ENCODE data around the gene SYCP2.

The SYCP2 gene

DNA sequence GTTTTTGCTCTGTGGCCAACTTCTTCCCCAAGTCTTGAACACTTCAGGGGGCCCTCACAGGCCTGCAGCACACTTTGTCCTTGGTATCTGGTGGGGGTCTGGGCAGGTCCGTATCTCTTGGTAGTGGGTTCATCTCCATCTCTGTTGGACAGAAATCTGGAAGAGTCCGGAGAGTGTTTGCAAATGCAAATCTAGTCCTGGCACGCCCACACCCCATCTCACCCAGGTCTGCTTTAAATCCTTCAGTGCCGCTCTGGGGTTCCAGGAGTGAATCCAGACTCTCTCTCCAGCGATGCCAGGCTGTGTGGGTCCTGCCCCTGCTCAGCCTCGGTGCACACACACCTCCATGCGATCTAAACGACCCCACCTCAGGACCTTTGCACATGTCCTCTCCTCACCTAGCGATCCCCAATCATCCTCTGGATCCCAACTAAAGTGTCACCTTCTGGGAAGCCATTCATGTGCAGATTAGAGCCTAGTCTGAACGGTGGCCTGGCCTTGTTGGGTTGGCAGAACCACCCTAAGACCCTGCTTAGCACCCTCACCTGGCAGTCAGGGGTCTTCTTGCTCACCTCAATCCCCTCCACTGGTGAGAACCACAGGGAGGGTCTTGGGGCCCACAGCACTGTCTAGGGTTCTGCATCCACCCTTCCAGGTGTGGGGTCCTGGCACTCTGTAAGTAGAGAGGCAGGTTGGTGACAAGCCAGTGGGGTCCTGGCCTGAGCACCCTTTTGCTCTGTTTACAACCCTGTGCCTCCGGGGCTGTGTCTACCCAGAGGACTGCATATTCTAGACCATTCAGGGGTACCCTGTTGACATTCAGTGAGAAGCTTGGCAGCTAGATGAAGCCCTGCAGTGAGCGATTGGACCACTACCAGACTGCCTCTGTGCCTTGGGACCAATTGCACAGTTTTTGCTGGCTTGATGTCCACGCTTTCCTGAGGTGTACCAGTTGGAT lies 100.8 kb downstream of the SYCP2 start:
- TF ChIP-seq, protein P1, sequence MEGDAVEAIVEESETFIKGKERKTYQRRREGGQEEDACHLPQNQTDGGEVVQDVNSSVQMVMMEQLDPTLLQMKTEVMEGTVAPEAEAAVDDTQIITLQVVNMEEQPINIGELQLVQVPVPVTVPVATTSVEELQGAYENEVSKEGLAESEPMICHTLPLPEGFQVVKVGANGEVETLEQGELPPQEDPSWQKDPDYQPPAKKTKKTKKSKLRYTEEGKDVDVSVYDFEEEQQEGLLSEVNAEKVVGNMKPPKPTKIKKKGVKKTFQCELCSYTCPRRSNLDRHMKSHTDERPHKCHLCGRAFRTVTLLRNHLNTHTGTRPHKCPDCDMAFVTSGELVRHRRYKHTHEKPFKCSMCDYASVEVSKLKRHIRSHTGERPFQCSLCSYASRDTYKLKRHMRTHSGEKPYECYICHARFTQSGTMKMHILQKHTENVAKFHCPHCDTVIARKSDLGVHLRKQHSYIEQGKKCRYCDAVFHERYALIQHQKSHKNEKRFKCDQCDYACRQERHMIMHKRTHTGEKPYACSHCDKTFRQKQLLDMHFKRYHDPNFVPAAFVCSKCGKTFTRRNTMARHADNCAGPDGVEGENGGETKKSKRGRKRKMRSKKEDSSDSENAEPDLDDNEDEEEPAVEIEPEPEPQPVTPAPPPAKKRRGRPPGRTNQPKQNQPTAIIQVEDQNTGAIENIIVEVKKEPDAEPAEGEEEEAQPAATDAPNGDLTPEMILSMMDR (conservative IDR thresholded peaks at IDR 0.05): no peak
- TF ChIP-seq ZFX (IDR thresholded peaks at IDR 0.05): no peak
- H3K27ac ChIP-seq: no peak overlapping the region

DNA sequence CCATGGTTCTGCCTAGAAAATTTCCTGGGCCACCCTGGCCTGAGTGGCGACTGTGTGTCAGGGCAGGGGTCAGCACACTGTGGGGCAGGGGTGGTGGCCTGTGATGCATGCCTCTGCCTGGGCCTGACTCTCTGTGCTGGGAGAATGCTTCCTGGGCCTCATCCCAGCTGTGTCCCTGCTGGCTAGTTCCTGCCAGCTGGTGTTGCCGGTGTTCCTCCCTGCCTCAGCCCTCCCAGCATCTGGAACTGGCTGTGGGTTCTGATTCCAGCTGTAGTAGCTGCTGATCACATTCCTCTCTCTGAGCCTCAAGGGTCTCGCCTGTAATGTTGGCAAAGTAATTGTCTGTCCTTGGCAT lies 101.5 kb downstream of the SYCP2 start:
- TF ChIP-seq, protein P1 (conservative IDR thresholded peaks at IDR 0.05): no peak
- no peak for TF ChIP-seq ZFX (IDR thresholded peaks at IDR 0.05)
- H3K27ac ChIP-seq: no peak overlapping the region

DNA sequence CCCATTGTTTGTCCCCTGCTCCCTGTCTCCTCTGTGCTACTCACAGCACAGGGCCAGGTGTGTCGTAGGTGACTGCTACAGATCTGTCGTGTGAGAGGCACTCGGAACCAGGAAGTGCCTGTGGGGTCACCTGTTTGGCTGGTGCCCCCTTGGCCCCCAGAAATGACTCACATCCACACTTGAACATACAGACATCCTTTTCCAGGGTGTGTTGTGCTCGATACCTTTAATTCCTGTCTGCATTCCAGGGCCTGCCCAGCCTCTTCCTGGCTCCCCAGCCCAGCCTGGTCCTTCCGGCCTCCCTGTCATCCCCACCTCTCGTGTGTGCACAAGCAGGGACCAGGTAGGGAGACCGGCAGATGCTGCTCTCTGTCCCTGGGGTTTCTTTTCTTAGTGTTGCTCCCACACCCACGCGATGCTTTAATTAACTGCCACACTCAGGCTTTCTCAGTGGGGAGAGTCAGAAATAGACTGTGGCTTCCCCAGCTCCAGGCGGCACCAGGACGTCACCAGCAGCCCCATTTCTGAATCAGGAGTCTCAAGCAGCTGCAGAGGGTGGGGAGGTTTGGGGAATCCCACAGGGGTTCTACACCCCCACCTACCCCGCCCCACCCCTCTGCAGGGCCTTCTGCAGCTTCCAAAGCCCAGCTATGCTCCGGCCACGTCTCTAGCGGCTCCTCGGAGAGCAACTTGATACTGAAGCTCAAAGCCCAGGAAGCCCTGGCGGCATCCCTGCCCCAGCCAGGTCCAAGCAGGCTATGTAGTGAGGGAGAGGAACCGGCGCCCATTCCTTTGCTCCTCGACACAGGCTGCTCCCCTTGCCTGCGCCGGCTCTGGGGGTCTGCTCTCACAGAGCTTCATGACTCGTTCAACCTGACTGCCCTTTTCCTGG lies 102.2 kb downstream of the SYCP2 start:
- TF ChIP-seq, protein P1 (conservative IDR thresholded peaks at IDR 0.05): no peak
- TF ChIP-seq ZFX (IDR thresholded peaks at IDR 0.05): no peak
- H3K27ac ChIP-seq: no peak overlapping the region

DNA sequence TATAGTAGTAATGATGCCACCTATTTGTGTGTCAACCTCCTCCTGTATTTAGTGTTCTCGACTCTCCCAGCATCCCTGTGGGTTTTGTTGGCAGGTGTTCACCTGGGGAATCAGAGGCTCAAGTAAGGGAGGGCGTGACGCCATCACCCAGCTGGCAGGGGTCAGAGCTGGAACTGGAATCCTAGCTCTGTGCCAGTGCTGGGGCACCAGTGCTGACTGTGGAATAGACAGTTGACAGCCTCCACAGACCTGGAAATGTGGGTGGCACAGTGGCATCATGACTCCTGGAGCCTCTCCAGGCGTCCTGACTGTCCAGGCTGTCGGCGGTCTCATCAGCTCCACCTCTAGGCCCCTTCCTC lies 102.8 kb downstream of the SYCP2 start:
- TF ChIP-seq ZFX (IDR thresholded peaks at IDR 0.05): no peak
- TF ChIP-seq, protein P1 (conservative IDR thresholded peaks at IDR 0.05): no peak
- no peak overlapping the region for H3K27ac ChIP-seq

DNA sequence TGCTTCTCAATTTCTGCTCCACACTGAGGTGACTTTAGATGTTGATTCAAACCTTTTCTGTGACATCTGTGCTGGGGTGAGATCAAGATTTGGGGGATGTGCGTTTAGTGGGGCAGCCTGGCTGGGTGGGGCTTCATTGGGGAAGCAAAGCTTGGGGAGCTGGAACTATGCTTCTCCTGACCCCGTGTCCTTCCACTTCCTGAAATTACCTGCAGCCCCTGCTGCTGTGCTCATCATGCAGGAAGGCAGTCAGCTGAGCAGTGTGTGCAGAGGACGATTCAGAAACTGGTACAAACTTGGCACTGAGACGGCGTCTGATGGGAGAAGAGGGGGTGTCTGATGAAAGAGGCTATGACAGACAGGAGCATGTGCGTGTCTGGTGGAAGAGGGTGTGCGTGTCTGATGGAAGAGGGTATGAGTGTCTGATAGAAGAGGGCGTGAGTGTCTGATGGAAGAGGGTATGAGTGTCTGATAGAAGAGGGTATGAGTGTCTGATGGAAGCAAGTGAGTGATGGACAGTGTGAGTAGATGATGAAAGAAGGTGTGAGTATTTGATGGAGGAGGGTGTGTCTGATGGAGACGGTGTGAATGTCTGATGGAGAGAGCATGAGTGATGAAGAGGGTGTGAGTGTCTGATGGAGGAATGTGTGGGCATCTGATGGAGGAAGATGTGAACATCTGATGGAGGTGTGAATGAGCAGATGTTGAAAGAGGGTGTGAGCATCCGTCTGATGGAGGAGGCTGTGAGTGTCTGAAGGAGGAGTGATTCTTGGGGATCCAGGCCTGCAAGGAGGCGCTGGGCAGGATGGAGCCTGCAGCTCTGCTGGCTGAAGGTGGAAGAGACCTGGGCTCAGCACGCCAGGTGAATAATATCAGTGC lies 103.4 kb downstream of the SYCP2 start:
- TF ChIP-seq ZFX (IDR thresholded peaks at IDR 0.05): no peak
- TF ChIP-seq, protein P1 (conservative IDR thresholded peaks at IDR 0.05): no peak
- H3K27ac ChIP-seq: no peak overlapping the region

DNA sequence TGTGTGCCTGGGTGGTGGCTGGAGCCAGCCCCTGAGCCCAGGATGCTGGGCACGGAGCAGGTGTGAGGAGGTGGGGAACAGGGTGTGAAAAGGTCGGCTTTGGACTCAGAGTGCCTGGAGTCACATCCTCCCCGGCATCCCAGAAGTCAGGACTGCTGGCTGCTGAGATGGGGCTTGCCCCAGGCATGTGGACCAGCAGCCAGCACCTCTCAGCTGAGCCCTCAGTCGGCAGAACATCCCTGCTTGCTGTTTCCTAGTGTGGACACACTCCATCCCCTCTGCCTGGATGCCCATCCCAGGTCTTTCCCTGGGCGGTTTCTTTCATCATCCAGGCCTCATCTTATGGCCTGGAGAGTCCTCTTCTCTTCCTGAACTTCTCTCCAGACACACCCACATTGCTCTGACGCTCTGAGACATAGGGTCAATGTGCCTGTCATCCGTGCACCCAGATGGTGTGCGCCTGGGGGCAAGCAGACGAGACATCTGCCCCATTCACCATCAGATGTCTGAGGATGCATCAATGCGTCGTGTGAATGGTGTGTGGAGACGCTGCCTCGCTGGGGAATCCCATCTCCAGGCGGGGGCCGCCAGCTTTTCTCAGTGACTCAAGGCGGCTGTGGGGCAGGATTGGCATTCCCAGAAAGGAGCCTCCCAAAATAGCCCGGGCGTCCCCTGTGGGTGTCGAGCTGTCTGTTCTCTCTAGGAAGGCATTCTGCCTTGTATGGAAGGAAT lies 104.2 kb downstream of the SYCP2 start:
- no peak overlapping the region for H3K27ac ChIP-seq
- TF ChIP-seq, protein P1 (conservative IDR thresholded peaks at IDR 0.05): no peak
- no peak for TF ChIP-seq ZFX (IDR thresholded peaks at IDR 0.05)

Measured in C4-2B (cell line).